Stimulated activated effector memory CD8-positive, alpha-beta T cell treated with anti-CD3 and anti-CD28 coated beads, Interleukin-12 subunit alpha, Interleukin-12 subunit beta, amount 100 ng/mL, for 72 hours (primary cell): ENCODE data around the gene EFCAB9.
"Not testable (repeated sequence)": the region's sequence is repeated elsewhere in the genome, so short reads cannot be mapped to it uniquely, and the experiment has no call there.

Source experiments
- ATAC-seq: fragments of 150-1000 bp; cut with Tn5 transposase; 2 replicates; pipeline ENCODE4 v1.10.0; 2021
- DNase-seq, 2 donors: peaks; one replicate each; pipeline ENCODE4 v3.0.0; 2021 to 2022; ENCODE audit warnings: low spot score in 2 of 2
- H3K27ac Mint-ChIP-seq: one replicate; pipeline ENCODE4 v1.8.0; 2022; ENCODE audit warnings: mild to moderate bottlenecking, mixed read lengths
- H3K36me3 Mint-ChIP-seq: one replicate; pipeline ENCODE4 v1.8.0; 2022; ENCODE audit warnings: mild to moderate bottlenecking, mixed read lengths
- H3K4me1 Mint-ChIP-seq: one replicate; pipeline ENCODE4 v1.8.0; 2022; ENCODE audit warnings: mixed read lengths
- H3K4me3 Mint-ChIP-seq: one replicate; pipeline ENCODE4 v1.8.0; 2022; ENCODE audit warnings: mild to moderate bottlenecking, mixed read lengths
- H3K9me3 Mint-ChIP-seq: one replicate; pipeline ENCODE4 v1.8.0; 2022; ENCODE audit warnings: mixed read lengths

EFCAB9 gene

DNA sequence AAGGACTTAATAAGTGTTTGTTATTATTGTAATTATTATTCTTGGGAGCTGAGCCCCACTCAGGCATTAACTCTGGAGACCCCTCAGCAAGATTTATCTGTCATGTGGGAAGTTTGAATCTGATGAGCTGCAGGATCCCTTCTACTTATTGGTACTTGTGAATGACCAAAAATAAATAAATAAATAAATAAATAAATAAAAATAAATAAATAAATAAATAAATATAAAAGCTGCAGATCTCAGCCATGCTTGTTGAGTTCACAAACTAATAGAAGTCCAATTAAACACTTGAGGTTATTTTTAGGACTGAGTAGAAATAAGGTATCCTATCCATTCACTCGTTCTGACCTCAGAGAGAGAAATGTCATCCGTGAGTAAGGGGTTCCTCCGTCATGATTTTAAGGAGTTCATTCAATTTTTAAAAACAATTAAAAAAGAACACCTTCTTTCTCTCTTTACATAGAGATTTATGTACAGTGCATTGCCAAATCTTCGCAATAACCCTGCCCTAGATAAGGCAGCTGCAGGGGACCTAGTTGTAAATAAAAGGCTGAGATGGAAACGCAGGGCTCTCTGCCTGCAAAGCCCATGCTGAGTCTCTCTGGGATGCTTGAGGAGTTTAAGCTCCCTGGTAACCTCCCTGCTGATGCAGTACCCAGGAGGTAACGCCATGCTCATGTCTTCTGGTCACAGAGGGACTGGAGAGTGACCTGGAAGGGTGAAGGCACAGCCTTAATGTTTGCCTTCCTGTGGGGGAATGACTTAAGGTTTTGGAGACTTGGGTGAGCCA, 1.2 kb downstream of the EFCAB9 start:
- no peak overlapping the region for H3K27ac Mint-ChIP-seq
- H3K4me1 Mint-ChIP-seq = no peaks in the 10 kb centered on the region
- no peak for DNase-seq
- no peaks in the 10 kb centered on the region for H3K9me3 Mint-ChIP-seq
- no peaks in the 10 kb centered on the region for H3K36me3 Mint-ChIP-seq
- no peak overlapping the region for H3K4me3 Mint-ChIP-seq
- ATAC-seq = no peak

DNA sequence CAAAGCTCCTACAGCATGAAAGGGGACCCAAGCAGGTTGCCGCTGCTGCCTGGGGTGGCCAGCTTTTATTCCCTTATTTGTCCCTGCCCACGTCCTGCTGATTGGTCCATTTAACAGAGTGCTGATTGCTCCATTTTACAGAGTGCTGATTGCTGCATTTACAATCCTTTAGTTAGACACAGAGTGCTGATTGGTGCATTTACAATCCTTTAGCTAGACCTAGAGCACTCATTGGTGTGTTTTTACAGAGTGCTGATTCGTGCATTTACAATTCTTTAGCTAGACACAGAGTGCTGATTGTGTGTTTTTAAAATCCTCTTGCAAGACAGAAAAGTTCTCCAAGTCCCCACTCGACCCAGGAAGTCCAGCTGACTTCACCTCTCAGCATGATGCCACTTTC, 3.8 kb downstream of the EFCAB9 start:
- H3K4me3 Mint-ChIP-seq, DNase-seq, H3K4me1 Mint-ChIP-seq, H3K9me3 Mint-ChIP-seq, H3K36me3 Mint-ChIP-seq, ATAC-seq, H3K27ac Mint-ChIP-seq: not testable (repeated sequence)

- H3K36me3 Mint-ChIP-seq = no peaks in the 10 kb centered on the region
- no peak overlapping the region for H3K4me3 Mint-ChIP-seq
- H3K9me3 Mint-ChIP-seq = no peaks in the 10 kb centered on the region
- ATAC-seq (no peak), DNase-seq (no peak)
- no peak overlapping the region for H3K27ac Mint-ChIP-seq
- H3K4me1 Mint-ChIP-seq = no peaks in the 10 kb centered on the region
These were observed 5.5 kb downstream of the EFCAB9 start for GRCh38 chr5:172199446-172199845.

DNA sequence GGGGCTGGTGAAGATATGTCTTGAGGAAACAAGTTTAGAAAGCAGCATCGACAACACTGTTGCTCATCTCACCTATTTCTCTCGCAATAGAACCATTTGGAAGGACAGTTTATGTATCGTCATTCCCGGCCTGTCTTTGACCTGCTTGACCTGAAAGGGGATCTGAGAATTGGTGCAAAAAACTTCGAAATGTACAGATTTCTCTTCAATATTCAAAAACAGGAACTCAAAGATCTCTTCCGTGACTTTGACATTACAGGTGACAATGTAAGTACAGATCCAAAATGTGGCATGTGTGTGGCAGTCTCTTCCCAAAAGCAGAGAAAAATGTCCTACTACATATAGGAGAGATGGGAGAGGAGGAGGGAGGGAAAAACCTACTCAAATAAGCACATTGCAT, 6.5 kb downstream of the EFCAB9 start:
- DNase-seq (no peak), ATAC-seq (no peak)
- no peaks in the 10 kb centered on the region for H3K9me3 Mint-ChIP-seq
- H3K4me1 Mint-ChIP-seq = no peaks in the 10 kb centered on the region
- H3K36me3 Mint-ChIP-seq = no peaks in the 10 kb centered on the region
- H3K4me3 Mint-ChIP-seq = no peak overlapping the region
- no peak overlapping the region for H3K27ac Mint-ChIP-seq

DNA sequence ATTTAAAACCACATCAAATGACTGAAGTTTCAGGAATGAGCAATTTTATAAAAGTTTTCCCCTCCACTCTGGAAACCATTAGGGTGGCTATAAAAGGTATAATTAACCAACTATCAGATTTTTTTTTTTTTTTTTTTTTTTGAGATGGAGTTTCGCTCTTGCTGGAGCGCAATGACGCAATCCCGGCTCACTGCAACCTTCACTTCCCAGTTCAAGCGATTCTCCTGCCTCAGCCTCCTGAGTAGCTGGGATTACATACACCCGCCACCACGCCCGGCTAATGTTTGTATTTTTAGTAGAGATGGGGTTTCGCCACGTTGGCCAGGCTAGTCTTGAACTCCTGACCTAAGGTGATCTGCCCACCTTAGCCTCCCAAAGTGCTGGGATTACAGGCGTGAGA, 12.0 kb downstream of the EFCAB9 start:
- H3K4me3 Mint-ChIP-seq, H3K27ac Mint-ChIP-seq, H3K36me3 Mint-ChIP-seq, ATAC-seq, H3K9me3 Mint-ChIP-seq, DNase-seq, H3K4me1 Mint-ChIP-seq: not testable (repeated sequence)

DNA sequence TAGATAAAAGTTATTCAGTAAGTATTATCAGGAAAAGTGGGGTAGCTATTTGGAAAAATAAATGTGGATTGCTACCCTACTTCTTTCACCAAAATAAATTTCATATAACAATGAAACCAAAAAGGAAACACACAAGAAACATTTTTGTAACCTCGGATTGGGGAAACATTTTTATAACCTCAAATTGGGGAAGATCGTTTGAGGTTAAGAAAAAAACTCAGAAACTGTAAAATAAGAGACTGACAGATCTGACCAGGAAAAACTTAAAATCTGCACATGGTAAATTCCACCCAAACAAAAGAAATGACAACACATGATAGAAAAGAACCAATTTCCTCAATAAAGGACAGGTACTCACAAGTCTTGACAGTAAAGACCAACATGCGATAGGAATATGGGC, 13.5 kb downstream of the EFCAB9 start:
- ATAC-seq = no peak
- no peak for DNase-seq

DNA sequence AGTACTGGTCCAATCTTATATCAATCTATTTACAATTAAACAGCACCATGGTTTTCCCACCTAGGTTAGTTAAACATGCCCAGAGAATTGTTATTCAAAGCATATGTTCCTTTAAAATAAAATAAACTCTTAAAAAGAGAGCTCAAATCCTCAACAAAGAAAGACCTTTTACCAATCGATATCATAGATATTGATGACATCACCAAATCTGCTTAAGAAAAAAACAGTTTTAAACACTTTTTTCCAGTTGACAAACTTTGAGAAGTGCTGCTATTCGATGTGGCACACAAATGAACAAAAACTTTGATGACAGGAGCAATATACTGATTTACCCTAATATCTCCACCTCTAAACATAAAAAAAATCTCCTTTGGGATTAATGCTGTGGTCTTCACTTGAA, 15.7 kb downstream of the EFCAB9 start:
- ATAC-seq (no peak), DNase-seq (no peak)
- no peak overlapping the region for H3K27ac Mint-ChIP-seq
- peaks cover 19% of the 10 kb centered on the region for H3K36me3 Mint-ChIP-seq
- H3K4me1 Mint-ChIP-seq = no peaks in the 10 kb centered on the region
- no peak overlapping the region for H3K4me3 Mint-ChIP-seq
- no peaks in the 10 kb centered on the region for H3K9me3 Mint-ChIP-seq

More for the DNA sequence above, 13.5 kb downstream of the EFCAB9 start:
- no peaks in the 10 kb centered on the region for H3K4me1 Mint-ChIP-seq
- H3K4me3 Mint-ChIP-seq = no peak overlapping the region
- no peaks in the 10 kb centered on the region for H3K9me3 Mint-ChIP-seq
- H3K27ac Mint-ChIP-seq = no peak overlapping the region
- H3K36me3 Mint-ChIP-seq = peaks cover 18% of the 10 kb centered on the region

DNA sequence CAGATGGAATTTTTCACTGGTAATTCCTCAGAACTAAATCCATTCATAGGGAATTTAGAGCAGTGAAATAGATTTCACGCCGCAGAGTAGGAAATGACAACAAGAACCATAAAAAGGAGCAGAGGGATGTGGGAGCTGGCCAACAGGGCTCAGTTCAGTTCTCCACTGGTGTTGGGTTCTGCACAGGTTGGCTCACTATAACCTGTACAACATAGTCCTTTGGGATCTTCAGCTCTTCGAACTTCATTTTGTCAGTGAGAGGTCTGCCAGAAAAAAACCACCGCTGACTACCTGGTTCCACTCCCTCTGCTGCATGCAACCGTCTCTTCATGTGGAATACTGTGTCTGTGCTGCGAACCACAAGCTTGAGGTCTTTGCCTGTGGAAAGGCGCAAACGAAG, 17.7 kb downstream of the EFCAB9 start:
- ATAC-seq = no peak
- Mint-ChIP-seq H3K27ac (no peak overlapping the region), H3K4me3 (no peak overlapping the region), H3K4me1 (no peaks in the 10 kb centered on the region), H3K36me3 (peaks cover 26% of the 10 kb centered on the region), H3K9me3 (no peaks in the 10 kb centered on the region)
- DNase-seq = no peak

- Mint-ChIP-seq H3K4me3 (no peak overlapping the region), H3K36me3 (peaks cover 31% of the 10 kb centered on the region), H3K9me3 (no peaks in the 10 kb centered on the region), H3K27ac (no peak overlapping the region), H3K4me1 (no peaks in the 10 kb centered on the region)
- no peak for DNase-seq
- ATAC-seq = no peak
These were observed 19.2 kb downstream of the EFCAB9 start for GRCh38 chr5:172213126-172213525.

DNA sequence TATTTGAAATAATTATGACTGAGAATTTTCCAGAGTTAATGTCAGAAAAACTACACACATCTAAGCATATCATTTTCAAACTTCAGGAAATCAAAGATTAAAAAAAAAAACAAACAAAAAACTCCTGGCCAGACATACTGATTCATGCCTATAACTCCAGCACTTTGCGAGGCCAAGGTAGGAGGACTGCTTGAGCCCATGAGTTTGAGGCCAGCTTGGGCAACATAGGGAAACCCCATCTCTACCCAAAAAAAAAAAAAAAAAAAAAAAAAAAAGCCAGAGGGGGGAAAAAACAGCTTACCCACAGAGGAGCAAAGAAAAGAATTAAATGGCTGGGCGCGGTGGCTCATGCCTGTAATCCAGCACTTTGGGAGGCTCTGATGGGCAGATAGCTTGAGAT, 22.4 kb downstream of the EFCAB9 start:
- no peak overlapping the region for H3K27ac Mint-ChIP-seq
- DNase-seq (no peak), ATAC-seq (no peak)
- H3K4me1 Mint-ChIP-seq = no peaks in the 10 kb centered on the region
- no peaks in the 10 kb centered on the region for H3K9me3 Mint-ChIP-seq
- H3K4me3 Mint-ChIP-seq = no peak overlapping the region
- H3K36me3 Mint-ChIP-seq = peaks cover 24% of the 10 kb centered on the region

DNA sequence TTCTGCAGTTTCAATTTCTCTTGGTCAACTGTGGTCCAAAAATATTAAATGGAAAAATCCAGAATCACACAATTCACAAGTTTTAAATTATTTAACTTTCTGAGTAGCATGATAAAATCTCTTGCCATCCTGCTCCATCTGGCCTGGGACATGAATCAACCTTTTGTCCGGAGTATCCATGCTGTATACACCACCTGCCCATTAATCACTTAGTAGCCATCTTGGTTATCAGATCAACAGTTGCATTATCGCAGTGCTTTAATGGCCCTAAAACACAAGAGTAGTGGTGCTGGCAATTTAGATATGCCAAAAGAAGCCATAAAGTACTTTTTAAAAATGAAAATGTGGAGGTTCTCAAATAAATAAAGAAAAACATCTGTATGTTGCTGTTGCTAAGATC, 25.3 kb downstream of the EFCAB9 start:
- H3K4me3 Mint-ChIP-seq = no peak overlapping the region
- peaks cover 13% of the 10 kb centered on the region for H3K36me3 Mint-ChIP-seq
- DNase-seq = no peak
- ATAC-seq = no peak
- H3K9me3 Mint-ChIP-seq = no peaks in the 10 kb centered on the region
- no peak overlapping the region for H3K27ac Mint-ChIP-seq
- peaks cover 20% of the 10 kb centered on the region for H3K4me1 Mint-ChIP-seq

GRCh38 chr5:172223901-172224873, 30.2 kb downstream of the EFCAB9 start:
- H3K4me3 Mint-ChIP-seq = peak overlapping the region; percentile 0

DNA sequence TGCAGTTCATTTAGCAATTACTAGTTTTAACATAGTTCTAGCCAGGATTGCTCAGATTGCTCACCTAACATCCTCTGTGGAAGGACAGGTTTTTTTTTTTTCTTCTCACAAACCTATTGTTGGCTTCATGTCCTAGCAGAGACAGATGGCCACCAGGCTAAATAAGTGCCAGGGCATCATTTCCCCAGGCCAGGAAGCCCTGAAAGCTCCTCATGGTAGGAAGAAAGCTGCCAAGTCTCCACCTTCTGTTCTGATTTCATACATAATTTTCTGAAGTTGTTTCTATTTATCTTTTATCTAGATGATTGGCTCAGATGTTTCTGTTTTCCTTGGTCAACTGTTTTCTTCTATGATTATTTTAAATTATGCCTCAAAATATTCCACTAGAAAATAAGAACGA, 31.0 kb downstream of the EFCAB9 start:
- ATAC-seq = no peak
- Mint-ChIP-seq H3K9me3 (no peaks in the 10 kb centered on the region), H3K4me1 (peaks cover 38% of the 10 kb centered on the region), H3K36me3 (peaks cover 19% of the 10 kb centered on the region), H3K27ac (peak overlapping the region; percentile 86), H3K4me3 (peak overlapping the region; percentile 0)
- DNase-seq = no peak

More at GRCh38 chr5:172223901-172224873, 30.2 kb downstream of the EFCAB9 start:
- Mint-ChIP-seq H3K36me3 (peaks cover 14% of the 10 kb centered on the region), H3K27ac (peak overlapping the region; percentile 86), H3K4me1 (peaks cover 38% of the 10 kb centered on the region), H3K9me3 (no peaks in the 10 kb centered on the region)
- DNase-seq (peak; percentile 21 to 77), ATAC-seq (peak; percentile 94)

GRCh38 chr5:172229904-172230303, 35.9 kb downstream of the EFCAB9 start:
- Mint-ChIP-seq H3K27ac (no peak overlapping the region), H3K36me3 (peaks cover 56% of the 10 kb centered on the region), H3K4me1 (peaks cover 15% of the 10 kb centered on the region), H3K9me3 (no peaks in the 10 kb centered on the region), H3K4me3 (no peak overlapping the region)
- DNase-seq = no peak
- peak; percentile 80 for ATAC-seq

DNA sequence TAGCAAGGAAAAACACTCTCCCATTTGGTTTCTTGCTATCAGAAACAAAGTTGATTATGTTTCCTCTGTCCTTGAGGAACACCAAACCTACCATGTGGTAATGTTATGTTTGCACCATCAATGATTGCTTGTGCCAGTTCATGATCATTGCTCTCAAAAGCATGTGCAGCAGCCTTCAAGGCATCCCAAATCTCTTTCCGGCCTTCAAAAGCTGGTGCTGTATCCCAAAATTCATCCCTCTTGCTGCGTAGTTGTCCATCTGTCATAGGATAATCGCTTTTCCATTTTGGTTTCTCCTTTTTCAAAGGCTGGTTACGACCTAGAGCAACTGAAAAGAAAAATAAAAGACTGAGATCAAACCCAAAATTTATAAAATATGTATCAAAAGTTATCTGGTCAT, 40.1 kb downstream of the EFCAB9 start:
- H3K4me3 Mint-ChIP-seq = no peak overlapping the region
- no peak overlapping the region for H3K27ac Mint-ChIP-seq
- H3K9me3 Mint-ChIP-seq = no peaks in the 10 kb centered on the region
- peaks cover 49% of the 10 kb centered on the region for H3K36me3 Mint-ChIP-seq
- ATAC-seq (no peak), DNase-seq (no peak)
- peaks cover 37% of the 10 kb centered on the region for H3K4me1 Mint-ChIP-seq
